ENCODE data around the gene LRRC8D.
"Not testable (repeated sequence)": the region's sequence is repeated elsewhere in the genome, so short reads cannot be mapped to it uniquely, and the experiment has no call there.

Gene LRRC8D

GRCh38 chr1:89918127-89918793, 97.4 kb downstream of the LRRC8D start:
- Histone ChIP-seq H3K36me3 (ENCODE audit: insufficient read depth, low read length) (peaks cover 5% of the 10 kb centered on the region), H3K27ac (no peak overlapping the region), H3K4me3 (no peak overlapping the region), H3K9me3 (ENCODE audit: low read depth, low read length) (peaks cover 1% of the 10 kb centered on the region; the same call in 1 of the 2 replicates), H3K9ac (ENCODE audit: insufficient read length) (no peak overlapping the region)
- DNase-seq (ENCODE audit: low read depth, low spot score) = no peak
- TF ChIP-seq EZH2 (IDR thresholded peaks at IDR 0.05) = no peak
- no peak for TF ChIP-seq POLR2AphosphoS5 (IDR thresholded peaks at IDR 0.05; ENCODE audit: borderline replicate concordance, low read depth, low read length)
- TF ChIP-seq FOXP2 (optimal IDR thresholded peaks at IDR 0.05; ENCODE audit: control extremely low read depth, extremely low read length, insufficient read depth) = no peak

- Histone ChIP-seq H3K4me3 (no peak overlapping the region), H3K36me3 (ENCODE audit: insufficient read depth, low read length) (peaks cover 10% of the 10 kb centered on the region), H3K27ac (no peak overlapping the region), H3K9me3 (ENCODE audit: low read depth, low read length) (peaks cover 7% of the 10 kb centered on the region; the same call in 1 of the 2 replicates), H3K9ac (ENCODE audit: insufficient read length) (no peak overlapping the region)
- TF ChIP-seq POLR2AphosphoS5 (IDR thresholded peaks at IDR 0.05; ENCODE audit: borderline replicate concordance, low read depth, low read length) (no peak), FOXP2 (optimal IDR thresholded peaks at IDR 0.05; ENCODE audit: control extremely low read depth, extremely low read length, insufficient read depth) (no peak), EZH2 (IDR thresholded peaks at IDR 0.05) (no peak)
- DNase-seq (ENCODE audit: low read depth, low spot score) = no peak
Observed at GRCh38 chr1:89918794-89919155, 97.9 kb downstream of the LRRC8D start.

- H3K27ac ChIP-seq = no peak overlapping the region
- no peak for TF ChIP-seq POLR2AphosphoS5 (IDR thresholded peaks at IDR 0.05; ENCODE audit: borderline replicate concordance, low read depth, low read length)
- no peak for TF ChIP-seq FOXP2 (optimal IDR thresholded peaks at IDR 0.05; ENCODE audit: control extremely low read depth, extremely low read length, insufficient read depth)
- TF ChIP-seq EZH2 (IDR thresholded peaks at IDR 0.05) = no peak
- H3K36me3 ChIP-seq (ENCODE audit: insufficient read depth, low read length) = peaks cover 14% of the 10 kb centered on the region
- no peak overlapping the region for H3K9ac ChIP-seq (ENCODE audit: insufficient read length)
- no peak overlapping the region for H3K4me3 ChIP-seq
- H3K9me3 ChIP-seq (ENCODE audit: low read depth, low read length) = peaks cover 8% of the 10 kb centered on the region; the same call in 1 of the 2 replicates
- no peak for DNase-seq (ENCODE audit: low read depth, low spot score)
Observed at GRCh38 chr1:89919174-89919573, 98.3 kb downstream of the LRRC8D start.

- Histone ChIP-seq H3K36me3 (ENCODE audit: insufficient read depth, low read length) (peaks cover 25% of the 10 kb centered on the region), H3K9me3 (ENCODE audit: low read depth, low read length) (peaks cover 8% of the 10 kb centered on the region; the same call in 1 of the 2 replicates), H3K27ac (no peak overlapping the region), H3K4me3 (no peak overlapping the region), H3K9ac (ENCODE audit: insufficient read length) (no peak overlapping the region)
- no peak for DNase-seq (ENCODE audit: low read depth, low spot score)
- no peak for TF ChIP-seq POLR2AphosphoS5 (IDR thresholded peaks at IDR 0.05; ENCODE audit: borderline replicate concordance, low read depth, low read length)
- no peak for TF ChIP-seq FOXP2 (optimal IDR thresholded peaks at IDR 0.05; ENCODE audit: control extremely low read depth, extremely low read length, insufficient read depth)
- TF ChIP-seq EZH2 (IDR thresholded peaks at IDR 0.05) = no peak
Observed at GRCh38 chr1:89922911-89923310, 102.1 kb downstream of the LRRC8D start.

GRCh38 chr1:89923517-89923916, 102.7 kb downstream of the LRRC8D start:
- no peak overlapping the region for H3K4me3 ChIP-seq
- DNase-seq (ENCODE audit: low read depth, low spot score) = no peak
- H3K9me3 ChIP-seq (ENCODE audit: low read depth, low read length) = peaks cover 8% of the 10 kb centered on the region; the same call in 1 of the 2 replicates
- TF ChIP-seq EZH2 (IDR thresholded peaks at IDR 0.05) (no peak), POLR2AphosphoS5 (IDR thresholded peaks at IDR 0.05; ENCODE audit: borderline replicate concordance, low read depth, low read length) (no peak), FOXP2 (optimal IDR thresholded peaks at IDR 0.05; ENCODE audit: control extremely low read depth, extremely low read length, insufficient read depth) (no peak)
- H3K27ac ChIP-seq = no peak overlapping the region
- H3K36me3 ChIP-seq (ENCODE audit: insufficient read depth, low read length) = peaks cover 25% of the 10 kb centered on the region
- no peak overlapping the region for H3K9ac ChIP-seq (ENCODE audit: insufficient read length)

- not testable (repeated sequence) for H3K9ac ChIP-seq (ENCODE audit: insufficient read length); H3K4me3 ChIP-seq; H3K27ac ChIP-seq; H3K9me3 ChIP-seq (ENCODE audit: low read depth, low read length); DNase-seq (ENCODE audit: low read depth, low spot score)
- peaks cover 25% of the 10 kb centered on the region for H3K36me3 ChIP-seq (ENCODE audit: insufficient read depth, low read length)
Observed at GRCh38 chr1:89924075-89924474, 103.2 kb downstream of the LRRC8D start.

GRCh38 chr1:89927049-89927448, 106.2 kb downstream of the LRRC8D start:
- DNase-seq (ENCODE audit: low read depth, low spot score) = no peak

GRCh38 chr1:89927478-89927877, 106.6 kb downstream of the LRRC8D start:
- no peak for TF ChIP-seq POLR2AphosphoS5 (IDR thresholded peaks at IDR 0.05; ENCODE audit: borderline replicate concordance, low read depth, low read length)
- TF ChIP-seq FOXP2 (optimal IDR thresholded peaks at IDR 0.05; ENCODE audit: control extremely low read depth, extremely low read length, insufficient read depth) = no peak
- no peak for TF ChIP-seq EZH2 (IDR thresholded peaks at IDR 0.05)
- no peak overlapping the region for H3K9ac ChIP-seq (ENCODE audit: insufficient read length)
- H3K27ac ChIP-seq = no peak overlapping the region
- no peak overlapping the region for H3K4me3 ChIP-seq
- peaks cover 29% of the 10 kb centered on the region for H3K36me3 ChIP-seq (ENCODE audit: insufficient read depth, low read length)
- H3K9me3 ChIP-seq (ENCODE audit: low read depth, low read length) = peaks cover 8% of the 10 kb centered on the region; the same call in 1 of the 2 replicates
- no peak for DNase-seq (ENCODE audit: low read depth, low spot score)

More at GRCh38 chr1:89927049-89927448, 106.2 kb downstream of the LRRC8D start:
- H3K36me3 ChIP-seq (ENCODE audit: insufficient read depth, low read length) = peaks cover 27% of the 10 kb centered on the region
- H3K9me3 ChIP-seq (ENCODE audit: low read depth, low read length) = peaks cover 8% of the 10 kb centered on the region; the same call in 1 of the 2 replicates
- H3K4me3 ChIP-seq = no peak overlapping the region
- no peak overlapping the region for H3K27ac ChIP-seq
- TF ChIP-seq FOXP2 (optimal IDR thresholded peaks at IDR 0.05; ENCODE audit: control extremely low read depth, extremely low read length, insufficient read depth) (no peak), POLR2AphosphoS5 (IDR thresholded peaks at IDR 0.05; ENCODE audit: borderline replicate concordance, low read depth, low read length) (no peak), EZH2 (IDR thresholded peaks at IDR 0.05) (no peak)
- no peak overlapping the region for H3K9ac ChIP-seq (ENCODE audit: insufficient read length)

GRCh38 chr1:89928506-89928905, 107.7 kb downstream of the LRRC8D start:
- Histone ChIP-seq H3K9ac (ENCODE audit: insufficient read length) (no peak overlapping the region), H3K9me3 (ENCODE audit: low read depth, low read length) (peaks cover 4% of the 10 kb centered on the region; the same call in 1 of the 2 replicates), H3K4me3 (no peak overlapping the region), H3K36me3 (ENCODE audit: insufficient read depth, low read length) (peaks cover 32% of the 10 kb centered on the region), H3K27ac (no peak overlapping the region)
- TF ChIP-seq EZH2 (IDR thresholded peaks at IDR 0.05) (no peak), POLR2AphosphoS5 (IDR thresholded peaks at IDR 0.05; ENCODE audit: borderline replicate concordance, low read depth, low read length) (no peak), FOXP2 (optimal IDR thresholded peaks at IDR 0.05; ENCODE audit: control extremely low read depth, extremely low read length, insufficient read depth) (no peak)
- DNase-seq (ENCODE audit: low read depth, low spot score) = no peak
